Measurements from ENCODE around the gene SLC12A4.
"Not testable (repeated sequence)": the region's sequence is repeated elsewhere in the genome, so short reads cannot be mapped to it uniquely, and the experiment has no call there.

The SLC12A4 gene

DNA sequence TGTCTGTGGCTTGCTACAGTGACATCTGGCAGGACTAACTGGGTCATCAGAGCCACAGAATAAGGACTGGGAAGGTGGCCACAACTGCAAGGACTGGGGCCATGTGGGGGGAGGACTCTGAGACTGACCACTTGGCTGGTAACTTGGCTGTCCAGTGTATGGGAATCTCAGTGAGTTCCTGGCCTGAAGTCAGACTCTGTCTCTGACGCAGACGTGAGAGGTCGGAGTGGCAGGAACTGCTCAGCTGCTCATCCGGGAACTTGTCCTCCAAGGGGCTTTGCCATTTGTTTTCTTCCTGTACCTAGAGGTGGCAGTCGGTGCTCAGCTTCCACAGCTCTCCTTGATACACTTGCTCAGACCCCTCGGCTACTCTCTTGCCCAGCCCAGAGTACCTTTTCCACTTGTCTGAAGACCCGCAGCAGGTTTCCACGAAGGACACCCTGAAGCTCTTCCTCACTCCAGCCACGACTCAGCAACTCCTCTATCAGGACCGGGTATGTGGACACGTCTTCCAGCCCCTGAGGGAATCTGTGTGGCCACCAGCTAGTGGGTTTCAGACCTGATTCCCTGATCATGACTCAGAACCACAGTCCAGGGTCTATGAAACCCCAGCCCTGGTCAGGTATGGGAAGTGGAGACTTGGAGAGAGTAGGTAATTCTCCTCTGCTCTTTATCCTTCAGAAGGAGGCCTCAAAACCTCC, 19.2 kb upstream of the SLC12A4 start:
- DNase-seq = no peak

DNA sequence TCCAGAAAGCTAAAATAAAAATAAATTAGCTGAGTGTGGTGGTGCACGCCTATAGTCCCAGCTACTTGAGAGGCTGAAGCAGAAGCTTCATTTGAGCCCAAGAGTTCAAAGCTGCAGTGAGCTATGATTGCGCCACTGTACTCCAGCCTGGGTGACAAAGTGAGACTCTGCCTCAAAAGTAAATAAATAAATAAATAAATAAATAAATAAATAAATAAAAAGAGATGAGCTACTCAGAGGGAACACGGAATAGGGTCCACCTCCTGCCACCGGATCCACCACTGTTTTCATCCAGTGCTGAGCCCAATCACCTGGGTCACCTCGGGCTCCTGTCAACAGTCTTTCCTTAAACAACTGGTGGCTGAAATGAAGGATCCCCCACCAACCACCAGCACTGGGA, 18.5 kb upstream of the SLC12A4 start:
- DNase-seq = no peak

DNA sequence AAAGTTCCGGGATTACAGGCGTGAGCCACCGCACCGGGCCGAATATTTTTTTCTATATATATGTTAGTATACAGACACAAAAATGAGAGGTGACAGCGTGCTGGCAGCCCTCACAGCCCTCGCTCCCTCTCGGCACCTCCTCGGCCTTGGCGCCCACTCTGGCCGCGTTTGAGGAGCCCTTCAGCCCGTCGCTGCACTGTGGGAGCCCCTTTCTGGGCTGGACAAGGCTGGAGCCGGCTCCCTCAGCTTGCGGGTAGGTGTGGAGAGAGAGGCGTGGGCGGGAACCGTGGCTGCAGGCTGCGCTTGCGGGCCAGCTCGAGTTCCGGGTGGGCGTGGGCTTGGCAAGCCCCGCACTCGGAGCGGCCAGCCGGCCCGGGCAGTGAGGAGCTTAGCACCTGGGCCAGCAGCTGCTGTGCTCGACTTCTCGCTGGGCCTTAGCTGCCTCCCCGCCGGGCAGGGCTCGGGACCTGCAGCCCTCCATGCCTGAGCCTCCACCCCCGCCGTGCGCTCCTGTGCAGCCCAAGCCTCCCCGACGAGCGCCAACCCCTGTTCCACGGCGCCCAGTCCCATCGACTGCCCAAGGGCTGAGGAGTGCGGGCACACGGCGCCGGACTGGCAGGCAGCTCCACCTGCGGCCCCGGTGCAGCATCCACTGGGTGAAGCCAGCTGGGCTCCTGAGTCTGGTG, 13.7 kb upstream of the SLC12A4 start:
- peak; percentile 26 for DNase-seq

DNA sequence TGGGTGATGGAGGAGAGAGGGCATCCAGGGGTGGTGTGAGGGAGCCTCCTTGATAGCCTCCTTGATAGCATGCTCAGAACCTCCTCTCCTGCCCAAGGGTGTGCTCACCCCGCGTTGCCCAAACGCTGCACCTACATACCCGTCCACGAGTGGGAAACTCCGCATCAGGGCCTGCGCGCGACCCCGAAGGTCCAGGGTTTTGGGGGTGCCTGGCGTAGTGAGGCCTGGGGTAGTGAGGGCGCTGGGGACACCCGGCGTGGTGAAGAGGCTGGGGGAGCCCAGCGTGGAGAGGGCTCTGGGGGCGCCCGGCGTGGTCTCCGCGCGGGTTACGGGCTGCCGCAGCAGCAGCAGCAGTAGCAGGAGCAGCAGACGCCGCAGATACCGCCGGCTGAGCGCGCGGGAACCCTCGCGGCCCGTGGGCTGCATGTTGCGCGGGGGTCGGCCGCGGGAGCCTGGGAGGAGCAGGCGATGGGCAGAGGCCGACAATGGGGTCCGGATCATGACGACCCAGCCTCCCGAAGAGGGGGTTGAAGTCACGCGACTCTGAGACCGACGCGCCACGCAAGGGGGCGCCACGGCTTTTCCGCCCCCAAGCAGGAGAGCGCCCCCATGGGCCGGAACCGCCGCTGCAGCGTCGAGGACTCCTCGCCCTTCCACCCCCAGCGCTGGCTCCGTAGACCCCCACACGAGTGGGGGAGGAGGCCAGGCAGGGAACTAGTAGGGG, 11.7 kb upstream of the SLC12A4 start, which contains the start of gene DPEP3:
TSS of gene DPEP3 (minus strand) at position 545 of the 724 bp plus-strand sequence. CDS start at position 426, 119 bp downstream.
- DNase-seq = no peak

DNA sequence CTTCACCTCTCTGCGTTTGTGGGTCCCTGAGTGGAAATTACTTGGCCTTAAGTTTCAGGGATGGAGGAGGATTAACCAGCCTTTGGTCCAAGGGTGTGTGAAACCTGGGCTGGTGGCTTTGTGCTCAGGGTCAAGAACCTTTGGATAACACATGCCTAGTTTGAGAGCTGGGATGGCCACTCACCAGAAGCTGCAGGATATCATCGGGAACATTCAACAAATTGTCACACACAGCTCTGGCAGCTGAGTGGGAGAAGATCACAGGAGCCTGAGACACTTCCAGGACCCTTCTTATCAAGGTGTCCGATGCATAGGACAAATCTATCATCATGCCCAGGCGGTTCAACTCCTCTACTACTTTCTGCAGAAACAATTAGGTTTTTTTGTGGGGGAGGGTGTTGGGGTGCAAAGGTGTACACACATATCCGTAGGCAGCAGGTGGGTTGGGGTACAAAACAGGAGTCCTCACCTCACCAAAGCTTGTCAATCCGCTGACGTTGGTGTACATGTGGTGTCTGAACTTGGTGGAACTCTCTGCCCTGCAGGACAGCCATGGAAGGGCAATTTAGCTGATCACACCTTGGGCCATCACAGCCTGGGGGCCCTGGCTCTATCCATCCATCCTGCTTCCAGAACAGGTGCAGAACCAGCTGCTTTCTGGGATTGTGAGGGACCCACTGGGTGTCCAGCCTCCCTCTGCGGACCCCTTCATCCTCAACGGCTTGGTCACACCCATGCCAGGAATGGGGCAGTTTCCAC, 9.2 kb upstream of the SLC12A4 start:
- no peak for DNase-seq

DNA sequence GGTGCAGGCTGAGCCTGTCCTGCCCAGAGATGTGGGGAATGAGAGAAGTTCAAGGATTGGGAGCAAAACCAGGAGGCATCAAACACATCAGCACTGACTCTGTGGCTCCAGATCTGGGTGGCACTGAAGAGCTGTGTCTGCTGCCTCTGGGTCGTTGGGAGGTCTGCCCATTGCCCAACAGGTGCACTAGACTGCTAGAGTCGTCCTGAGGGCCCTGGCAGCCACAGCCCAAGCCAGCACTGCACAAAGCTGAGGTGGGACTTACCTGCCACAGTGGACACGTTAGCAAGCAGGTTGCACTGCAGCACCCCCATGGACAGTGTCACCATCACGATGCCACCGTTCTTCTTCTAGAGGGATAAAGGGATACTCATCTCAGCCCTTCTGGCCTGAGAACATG, 8.6 kb upstream of the SLC12A4 start:
- DNase-seq = no peak

DNA sequence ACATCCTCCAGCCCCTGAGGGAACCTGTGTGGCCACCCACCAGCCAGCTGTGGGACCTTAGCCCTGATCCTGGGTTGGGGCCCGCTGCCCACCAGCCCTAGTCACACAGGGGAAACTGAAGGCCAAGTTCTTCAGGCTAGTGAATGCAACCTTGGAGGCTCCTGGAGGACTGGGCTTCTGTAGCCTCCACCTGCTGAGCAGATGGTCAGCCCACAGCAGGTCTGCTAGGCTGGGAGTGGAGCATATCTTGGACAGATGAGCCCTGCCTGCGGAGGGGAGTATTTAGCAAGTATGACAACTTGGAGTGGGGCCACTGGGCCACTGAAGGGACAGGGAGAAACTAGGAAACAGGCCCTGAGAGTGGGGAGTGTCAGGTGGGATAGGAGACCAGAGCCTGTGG, 7.8 kb upstream of the SLC12A4 start:
- no peak for DNase-seq

- no peak for DNase-seq
These were observed 7.1 kb upstream of the SLC12A4 start for GRCh38 chr16:67975321-67976105.

DNA sequence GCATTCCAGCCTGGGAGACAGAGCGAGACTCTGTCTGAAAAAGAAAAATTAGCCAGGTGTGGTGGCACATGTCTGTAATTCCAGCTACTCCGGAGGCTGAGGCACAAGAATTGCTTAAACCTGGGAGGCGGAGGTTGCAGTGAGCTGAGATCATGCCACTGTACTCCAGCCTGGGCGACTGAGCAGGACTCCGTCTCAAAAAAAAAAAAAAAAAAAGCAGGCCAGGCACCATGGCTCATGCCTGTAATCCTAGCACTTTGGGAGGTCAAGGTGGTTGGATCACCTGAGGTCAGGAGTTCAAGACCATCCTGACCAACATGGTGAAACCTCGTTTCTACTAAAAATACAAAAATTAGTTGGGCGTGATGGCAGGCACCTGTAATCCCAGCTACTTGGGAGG, 3.8 kb upstream of the SLC12A4 start:
- DNase-seq = not testable (repeated sequence)

DNA sequence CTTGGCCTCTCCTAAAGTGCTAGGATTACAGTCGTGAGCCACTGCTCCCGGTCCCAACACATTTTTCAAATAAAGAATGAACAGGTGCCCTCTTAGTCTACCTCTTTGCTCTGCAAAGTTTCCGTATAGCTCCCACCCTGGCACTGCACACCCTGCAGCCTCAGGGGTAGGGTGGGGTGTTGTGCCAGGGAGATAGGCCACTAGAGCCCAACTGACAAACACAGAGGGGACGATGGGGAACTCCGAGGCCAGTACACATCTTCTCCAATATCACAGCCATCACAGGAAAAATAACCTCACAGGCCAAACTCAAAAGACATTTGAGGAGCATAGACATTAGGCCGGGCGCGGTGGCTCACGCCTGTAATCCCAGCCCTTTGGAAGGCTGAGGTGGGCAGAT, 2.7 kb upstream of the SLC12A4 start:
- DNase-seq = no peak

- DNase-seq = no peak
These were observed 1.0 kb upstream of the SLC12A4 start for GRCh38 chr16:67969254-67970039.

- DNase-seq = no peak
These were observed 458 bp downstream of the SLC12A4 start for GRCh38 chr16:67967958-67968399.

- no peak for DNase-seq
These were observed 1.1 kb downstream of the SLC12A4 start for GRCh38 chr16:67967183-67967957.

DNA sequence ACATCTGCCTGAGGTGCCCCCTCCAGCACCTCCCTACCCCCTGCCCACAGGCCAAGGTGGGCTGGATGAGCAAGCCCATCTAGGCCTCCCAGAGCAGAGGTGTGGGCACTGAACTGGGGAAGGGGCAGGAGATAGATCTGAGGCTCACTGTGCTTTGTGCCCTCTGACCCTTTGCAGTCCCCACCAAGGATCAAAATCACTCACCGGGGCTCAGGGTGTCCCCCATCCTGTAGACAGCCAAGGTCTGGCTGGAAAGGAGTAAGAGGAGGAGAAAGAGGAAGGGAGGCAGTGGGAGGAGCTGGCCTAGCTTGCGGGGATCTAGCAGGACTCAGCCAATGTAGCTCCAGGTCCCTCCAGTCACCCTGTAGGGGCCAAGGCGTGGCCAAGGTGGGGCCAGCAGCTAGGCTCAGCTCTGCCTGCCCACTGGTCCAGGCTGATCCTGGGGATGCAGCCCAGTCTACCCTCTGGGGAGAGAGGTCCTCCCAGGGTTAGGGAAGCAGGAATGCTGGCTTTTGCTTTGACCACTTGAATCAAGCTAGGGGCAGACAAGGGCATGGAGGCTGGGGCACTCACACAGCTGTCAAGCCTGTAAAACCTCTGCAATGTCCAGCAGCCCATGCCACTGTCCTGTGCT, 1.8 kb downstream of the SLC12A4 start:
- DNase-seq = no peak

DNA sequence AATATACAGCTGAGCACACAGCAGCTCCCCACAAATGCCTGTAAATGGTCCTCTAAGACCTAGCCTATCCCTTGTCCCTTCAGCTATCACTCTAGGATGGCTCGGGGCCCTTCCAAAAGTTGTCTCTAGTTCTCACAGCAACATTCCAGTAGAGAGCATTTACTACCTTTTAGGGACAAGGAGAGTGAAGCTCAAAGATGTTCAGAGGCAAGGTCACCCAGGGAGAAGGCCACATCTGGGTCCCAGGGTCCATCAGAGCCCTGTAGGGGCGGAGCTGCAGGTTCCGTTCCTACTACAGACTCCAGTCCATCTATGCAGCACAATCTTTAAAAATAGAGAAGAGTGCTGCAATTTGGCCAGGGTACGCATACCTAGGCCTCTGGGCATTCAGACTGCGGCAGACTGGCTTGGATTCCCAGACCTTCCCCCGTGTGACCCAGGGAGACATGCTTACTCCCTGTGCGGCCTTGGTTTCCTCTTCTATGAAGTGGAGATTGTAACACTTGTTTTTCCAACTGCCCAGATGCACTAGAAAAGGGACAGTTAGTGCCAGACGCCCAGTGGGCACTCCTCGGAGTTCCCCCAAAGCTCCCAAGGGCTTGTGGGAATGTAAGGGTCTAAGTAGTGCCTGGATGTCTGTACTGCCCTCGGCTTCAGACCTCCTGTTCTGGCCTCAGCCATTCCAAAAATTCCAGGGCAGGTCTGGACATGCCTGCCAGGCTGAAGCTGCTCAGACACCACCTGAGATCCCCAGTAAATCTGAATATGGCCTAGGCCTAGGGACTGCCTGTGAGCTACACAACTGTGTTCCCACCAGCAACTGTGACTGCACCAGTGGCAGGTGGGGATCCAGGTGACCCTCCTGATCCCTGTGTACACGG, 2.5 kb downstream of the SLC12A4 start:
- DNase-seq = no peak

DNA sequence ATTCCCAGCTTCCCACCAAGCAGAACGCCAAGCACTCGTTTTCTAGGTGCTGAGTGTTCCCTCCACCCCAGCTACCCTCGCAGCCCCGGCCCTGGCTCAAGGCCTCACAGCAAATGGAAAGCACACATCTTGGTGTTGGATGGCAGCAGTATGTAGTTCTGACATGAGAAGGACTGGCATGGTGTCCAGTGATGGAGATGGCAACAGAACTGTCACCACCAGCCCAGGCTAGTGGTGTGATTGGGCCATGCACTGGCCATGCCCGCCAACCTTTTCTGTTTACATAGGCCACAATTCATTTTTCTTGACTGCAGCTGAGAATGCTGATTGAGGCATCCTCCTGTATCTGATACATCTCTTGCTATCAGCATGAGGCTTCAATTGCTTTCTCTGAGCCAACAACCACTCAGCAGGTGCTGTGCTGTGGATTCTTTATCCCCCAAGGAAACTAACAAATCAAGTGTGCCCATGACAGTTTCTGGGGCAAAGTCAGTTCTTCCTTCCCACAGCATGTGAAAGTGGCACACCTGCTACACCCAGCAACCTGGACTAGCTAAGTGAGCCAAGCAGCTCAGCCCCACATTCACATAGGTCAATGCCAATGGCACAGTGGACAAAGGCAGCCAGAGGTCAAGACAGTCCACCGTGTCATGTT, 3.8 kb downstream of the SLC12A4 start:
- peak; percentile 43 for DNase-seq

- DNase-seq = no peak
These were observed 4.6 kb downstream of the SLC12A4 start for GRCh38 chr16:67963662-67964321.

GRCh38 chr16:67963292-67963661, 5.2 kb downstream of the SLC12A4 start:
- DNase-seq = no peak
